Coronary artery (tissue), 2 donors: Measurements from ENCODE around the gene METTL25B.
A peak's percentile ranks its signal among the peaks of the same experiment; 100 is the strongest.

ENCODE experiments used
- DNase-seq: peaks from one replicate; pipeline ENCODE4 v3.0.0-alpha.2; 2017; ENCODE audit warnings: low spot score
- H3K27ac ChIP-seq, 2 donors: fragments of 200-600 bp; sonication (generic); one replicate each; pipeline ENCODE4 v1.5.1; 2016 to 2019
- H3K4me3 ChIP-seq: fragments of 200-600 bp; sonication (generic); 2 replicates; pipeline ENCODE4 v1.5.1; 2016; ENCODE audit warnings: mild to moderate bottlenecking, moderate library complexity
- CTCF ChIP-seq: fragments of 200-600 bp; sonication (generic); IDR thresholded peaks from one replicate; pipeline ENCODE4 v1.5.1; 2019; ENCODE audit warnings: antibody characterized with exemption

The METTL25B gene

GRCh38 chr1:156750191-156750672 lies 22.0 kb downstream of the METTL25B start:
- no peak for TF ChIP-seq CTCF
- Histone ChIP-seq H3K4me3 (peak overlapping the region; percentile 100), H3K27ac (peak overlapping the region; percentile 98 to 99)
- peak; percentile 77 for DNase-seq

DNA sequence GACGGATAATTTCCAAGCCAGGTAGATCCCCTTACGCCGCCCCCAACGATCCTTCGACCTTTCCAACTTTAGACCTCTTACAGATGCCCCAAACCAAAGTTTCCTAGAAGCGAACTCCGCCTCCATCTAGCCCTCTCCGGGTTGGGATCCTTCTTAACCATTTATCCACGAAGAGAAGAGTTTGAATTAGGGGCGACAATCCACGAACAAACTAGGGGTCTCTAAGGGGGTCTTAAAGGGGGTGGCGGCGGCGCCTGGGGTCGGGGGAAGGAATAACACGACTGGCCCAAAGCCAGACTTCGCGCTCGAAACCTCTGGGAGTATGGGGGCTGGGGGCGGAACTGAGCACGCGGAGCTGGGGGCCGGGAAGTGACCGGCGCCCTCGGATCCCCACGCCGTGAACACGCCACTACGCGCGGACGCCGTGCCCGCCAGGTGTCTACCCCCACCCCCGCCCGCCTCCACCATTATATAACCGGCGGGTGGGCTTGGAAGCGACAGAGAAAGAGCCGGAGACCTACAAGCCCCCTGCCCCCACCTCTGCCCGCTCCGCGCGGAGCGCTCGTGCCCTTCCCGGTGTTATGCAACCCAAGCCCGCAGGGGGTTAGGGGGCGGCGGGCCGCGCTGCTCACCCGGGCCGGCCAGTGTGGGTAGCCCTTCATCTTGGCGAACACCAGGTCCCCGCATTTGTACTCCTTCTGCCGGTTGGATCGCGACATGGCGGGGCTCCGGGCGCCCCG lies 22.6 kb downstream of the METTL25B start:
- no peak for TF ChIP-seq CTCF
- peak overlapping the region; percentile 98 to 99 for H3K27ac ChIP-seq
- peak; percentile 79 for DNase-seq
- peak overlapping the region; percentile 100 for H3K4me3 ChIP-seq

- peak within 1 kb of the TSS; percentile 98 to 99 for H3K27ac ChIP-seq
- no peak for DNase-seq
- TF ChIP-seq CTCF = no peak
Measured at GRCh38 chr1:156751451-156751756, 23.1 kb downstream of the METTL25B start, which contains the start of gene HDGF. Gene HDGF, minus strand, starts transcription at chr1:156751675. Its CDS starts 246 bp downstream, at chr1:156751429.

GRCh38 chr1:156751757-156752481 lies 23.6 kb downstream of the METTL25B start:
- Histone ChIP-seq H3K4me3 (peak overlapping the region; percentile 100), H3K27ac (peak overlapping the region; percentile 98 to 99)
- no peak for TF ChIP-seq CTCF
- DNase-seq = peak; percentile 98

More at GRCh38 chr1:156751451-156751756, 23.1 kb downstream of the METTL25B start, which contains the start of gene HDGF:
- H3K4me3 ChIP-seq = peak within 1 kb of the TSS; percentile 100

- Histone ChIP-seq H3K27ac (no peak overlapping the region), H3K4me3 (peak overlapping the region; percentile 100)
- DNase-seq = no peak
- TF ChIP-seq CTCF = no peak
Measured at GRCh38 chr1:156752843-156753482, 24.7 kb downstream of the METTL25B start.

DNA sequence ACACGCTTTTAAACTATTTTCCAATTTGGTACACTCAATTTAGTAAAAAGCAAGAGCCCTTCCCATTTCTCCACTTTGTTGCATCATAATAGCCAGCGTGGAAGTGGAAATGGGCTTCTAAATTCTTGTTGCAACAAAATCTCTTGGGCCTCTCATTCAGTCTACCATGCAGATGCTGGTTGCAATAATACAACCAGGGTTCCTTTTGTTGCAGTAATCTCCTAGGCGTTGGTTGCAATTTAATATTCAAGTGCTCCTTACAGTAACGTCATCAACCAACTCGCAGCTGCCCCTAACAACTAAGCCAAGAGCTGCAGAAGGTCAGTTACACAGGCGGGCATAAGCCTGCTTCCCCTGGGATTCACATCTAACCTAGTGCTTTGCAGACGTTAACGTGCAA lies 25.9 kb downstream of the METTL25B start:
- DNase-seq = no peak
- H3K4me3 ChIP-seq = no peak overlapping the region
- TF ChIP-seq CTCF = no peak

More for the DNA sequence above, 25.9 kb downstream of the METTL25B start:
- H3K27ac ChIP-seq = no peak overlapping the region
